ENCODE results near the gene AKR1B15.
"Not testable (repeated sequence)": the region's sequence is repeated elsewhere in the genome, so short reads cannot be mapped to it uniquely, and the experiment has no call there.

Gene AKR1B15

GRCh38 chr7:134562136-134562535 is 13.2 kb downstream of the AKR1B15 start:
- Mint-ChIP-seq H3K27me3 (peaks cover 7 to 34% of the 10 kb centered on the region in 2 donors), H3K4me3 (peak overlapping the region in 1 of 2 donors; percentile 0), H3K36me3 (peaks cover 2 to 5% of the 10 kb centered on the region in 2 donors), H3K9me3 (peaks cover 8 to 11% of the 10 kb centered on the region in 2 donors), H3K4me1 (peaks cover 3 to 5% of the 10 kb centered on the region in 2 donors), H3K27ac (no peak overlapping the region)
- ATAC-seq (replicated peaks), result peak in 1 of 2 donors; percentile 22
- DNase-seq, result no peak

GRCh38 chr7:134563398-134563749 is 14.5 kb downstream of the AKR1B15 start:
- ATAC-seq (replicated peaks); H3K4me1 Mint-ChIP-seq; DNase-seq; H3K4me3 Mint-ChIP-seq; H3K27ac Mint-ChIP-seq; H3K36me3 Mint-ChIP-seq: not testable (repeated sequence)
- Mint-ChIP-seq H3K9me3 (peaks cover 8 to 11% of the 10 kb centered on the region in 2 donors), H3K27me3 (peaks cover 7 to 28% of the 10 kb centered on the region in 2 donors)

- H3K27me3 Mint-ChIP-seq, result peaks cover 7 to 28% of the 10 kb centered on the region in 2 donors
- H3K9me3 Mint-ChIP-seq, result peaks cover 13 to 17% of the 10 kb centered on the region in 2 donors
- H3K36me3 Mint-ChIP-seq, result peaks cover 2 to 5% of the 10 kb centered on the region in 2 donors
- ATAC-seq (replicated peaks), result no peak
- no peak for DNase-seq
- peaks cover 3 to 5% of the 10 kb centered on the region in 2 donors for H3K4me1 Mint-ChIP-seq
- no peak overlapping the region for H3K4me3 Mint-ChIP-seq
- no peak overlapping the region for H3K27ac Mint-ChIP-seq
These were observed 16.8 kb downstream of the AKR1B15 start for GRCh38 chr7:134565643-134566136.

- no peak for ATAC-seq (replicated peaks)
- Mint-ChIP-seq H3K27me3 (peaks cover 7 to 28% of the 10 kb centered on the region in 2 donors), H3K27ac (no peak overlapping the region), H3K9me3 (peaks cover 13 to 17% of the 10 kb centered on the region in 2 donors), H3K36me3 (peaks cover 2 to 5% of the 10 kb centered on the region in 2 donors), H3K4me1 (no peaks in the 10 kb centered on the region), H3K4me3 (no peak overlapping the region)
- no peak for DNase-seq
These were observed 18.5 kb downstream of the AKR1B15 start for GRCh38 chr7:134567368-134567767.

- peaks cover 11 to 22% of the 10 kb centered on the region in 2 donors for H3K27me3 Mint-ChIP-seq
- not testable (repeated sequence) for H3K4me1 Mint-ChIP-seq; H3K27ac Mint-ChIP-seq; H3K36me3 Mint-ChIP-seq; DNase-seq; ATAC-seq (replicated peaks); H3K4me3 Mint-ChIP-seq; H3K9me3 Mint-ChIP-seq
These were observed 21.1 kb downstream of the AKR1B15 start for GRCh38 chr7:134569962-134570361.

GRCh38 chr7:134571101-134571500 is 22.2 kb downstream of the AKR1B15 start:
- no peaks in the 10 kb centered on the region for H3K36me3 Mint-ChIP-seq
- H3K4me3 Mint-ChIP-seq, result no peak overlapping the region
- peaks cover 7 to 11% of the 10 kb centered on the region in 2 donors for H3K27me3 Mint-ChIP-seq
- H3K4me1 Mint-ChIP-seq, result no peaks in the 10 kb centered on the region
- DNase-seq (no peak), ATAC-seq (replicated peaks) (no peak)
- H3K27ac Mint-ChIP-seq, result no peak overlapping the region
- H3K9me3 Mint-ChIP-seq, result peaks cover 5 to 6% of the 10 kb centered on the region in 2 donors

- H3K9me3 Mint-ChIP-seq, result peaks cover 5 to 6% of the 10 kb centered on the region in 2 donors
- H3K4me3 Mint-ChIP-seq, result no peak overlapping the region
- H3K4me1 Mint-ChIP-seq, result no peaks in the 10 kb centered on the region
- DNase-seq, result no peak
- peaks cover 7 to 8% of the 10 kb centered on the region in 2 donors for H3K27me3 Mint-ChIP-seq
- no peak overlapping the region for H3K27ac Mint-ChIP-seq
- H3K36me3 Mint-ChIP-seq, result no peaks in the 10 kb centered on the region
- ATAC-seq (replicated peaks), result no peak
These were observed 23.0 kb downstream of the AKR1B15 start for GRCh38 chr7:134571746-134572461.

- ATAC-seq (replicated peaks), result no peak
- peaks cover 5 to 6% of the 10 kb centered on the region in 2 donors for H3K9me3 Mint-ChIP-seq
These were observed 25.4 kb downstream of the AKR1B15 start for GRCh38 chr7:134574322-134574721.

GRCh38 chr7:134584290-134584689 is 35.4 kb downstream of the AKR1B15 start:
- Mint-ChIP-seq H3K27me3 (peaks cover 24 to 26% of the 10 kb centered on the region in 2 donors), H3K36me3 (no peaks in the 10 kb centered on the region), H3K9me3 (peaks cover 0 to 3% of the 10 kb centered on the region in 2 donors), H3K4me1 (no peaks in the 10 kb centered on the region), H3K27ac (no peak overlapping the region), H3K4me3 (no peak overlapping the region)
- DNase-seq, result no peak
- no peak for ATAC-seq (replicated peaks)

More at GRCh38 chr7:134574322-134574721, 25.4 kb downstream of the AKR1B15 start:
- no peak overlapping the region for H3K4me3 Mint-ChIP-seq
- H3K27me3 Mint-ChIP-seq, result peaks cover 14 to 17% of the 10 kb centered on the region in 2 donors
- no peak for DNase-seq
- no peaks in the 10 kb centered on the region for H3K4me1 Mint-ChIP-seq
- no peaks in the 10 kb centered on the region for H3K36me3 Mint-ChIP-seq
- H3K27ac Mint-ChIP-seq, result no peak overlapping the region

- H3K36me3 Mint-ChIP-seq, result no peaks in the 10 kb centered on the region
- no peaks in the 10 kb centered on the region for H3K4me1 Mint-ChIP-seq
- ATAC-seq (replicated peaks), result no peak
- no peak overlapping the region for H3K4me3 Mint-ChIP-seq
- peaks cover 23 to 24% of the 10 kb centered on the region in 2 donors for H3K27me3 Mint-ChIP-seq
- no peak for DNase-seq
- H3K27ac Mint-ChIP-seq, result no peak overlapping the region
- H3K9me3 Mint-ChIP-seq, result peaks cover 0 to 3% of the 10 kb centered on the region in 2 donors
These were observed 37.0 kb downstream of the AKR1B15 start for GRCh38 chr7:134585897-134586296.

DNA sequence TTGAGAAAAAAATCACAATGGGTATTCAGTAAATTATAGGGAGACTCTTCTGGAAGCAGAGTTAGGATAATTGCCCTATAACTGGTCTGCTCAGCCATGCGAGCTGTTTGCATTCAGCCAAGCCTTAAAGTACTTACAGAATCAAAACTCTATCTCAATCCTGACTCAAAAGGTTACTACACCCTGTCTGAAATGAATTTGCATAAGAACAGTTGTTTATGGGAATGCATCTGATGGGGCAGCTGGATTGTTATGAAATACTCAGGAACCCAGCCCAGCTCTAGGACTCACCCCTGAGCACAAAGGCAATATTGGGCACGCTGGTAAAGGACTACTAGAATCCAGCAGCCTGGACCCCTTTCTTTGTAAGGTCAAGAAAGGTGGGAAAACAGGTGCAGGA is 38.8 kb downstream of the AKR1B15 start:
- ATAC-seq (replicated peaks) (no peak), DNase-seq (no peak)
- H3K4me1 Mint-ChIP-seq, result no peaks in the 10 kb centered on the region
- H3K36me3 Mint-ChIP-seq, result no peaks in the 10 kb centered on the region
- H3K27me3 Mint-ChIP-seq, result peaks cover 14 to 24% of the 10 kb centered on the region in 2 donors
- H3K27ac Mint-ChIP-seq, result no peak overlapping the region
- no peak overlapping the region for H3K4me3 Mint-ChIP-seq
- H3K9me3 Mint-ChIP-seq, result peaks cover 5 to 13% of the 10 kb centered on the region in 2 donors

GRCh38 chr7:134589491-134589941 is 40.6 kb downstream of the AKR1B15 start:
- no peak for ATAC-seq (replicated peaks)
- Mint-ChIP-seq H3K4me3 (no peak overlapping the region), H3K27me3 (peaks cover 7 to 23% of the 10 kb centered on the region in 2 donors), H3K36me3 (no peaks in the 10 kb centered on the region), H3K27ac (no peak overlapping the region), H3K9me3 (peaks cover 5 to 18% of the 10 kb centered on the region in 2 donors), H3K4me1 (no peaks in the 10 kb centered on the region)
- DNase-seq, result no peak

- Mint-ChIP-seq H3K36me3 (peaks cover 0 to 2% of the 10 kb centered on the region in 2 donors), H3K4me3 (no peak overlapping the region), H3K27ac (no peak overlapping the region), H3K4me1 (no peaks in the 10 kb centered on the region), H3K27me3 (peaks cover 4 to 21% of the 10 kb centered on the region in 2 donors), H3K9me3 (peaks cover 6 to 20% of the 10 kb centered on the region in 2 donors)
- DNase-seq (no peak), ATAC-seq (replicated peaks) (no peak)
These were observed 44.9 kb downstream of the AKR1B15 start for GRCh38 chr7:134593530-134594392.

DNA sequence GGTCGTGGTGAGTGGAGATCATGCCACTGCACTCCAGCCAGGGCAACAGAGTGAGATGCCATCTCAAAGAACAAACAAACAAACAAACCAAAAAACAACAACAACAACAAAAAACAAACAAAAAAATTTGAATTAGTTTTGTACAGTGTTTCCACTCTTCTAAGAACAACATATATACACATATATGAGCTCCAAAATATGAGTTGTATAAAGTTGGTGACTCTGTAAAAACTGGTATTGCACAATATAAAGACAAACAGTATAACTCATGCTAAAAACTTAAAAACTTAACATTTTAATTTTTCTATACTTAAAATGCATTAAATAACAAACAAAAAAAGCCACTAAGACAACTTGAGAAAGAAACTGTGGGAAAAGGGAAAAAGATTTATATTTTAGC is 46.0 kb downstream of the AKR1B15 start:
- peaks cover 9 to 26% of the 10 kb centered on the region in 2 donors for H3K27me3 Mint-ChIP-seq
- peaks cover 11 to 24% of the 10 kb centered on the region in 2 donors for H3K9me3 Mint-ChIP-seq
- DNase-seq (no peak), ATAC-seq (replicated peaks) (no peak)
- H3K4me1 Mint-ChIP-seq, result no peaks in the 10 kb centered on the region
- H3K36me3 Mint-ChIP-seq, result peaks cover 0 to 3% of the 10 kb centered on the region in 2 donors
- no peak overlapping the region for H3K27ac Mint-ChIP-seq
- no peak overlapping the region for H3K4me3 Mint-ChIP-seq

Measured in stimulated activated naive B cell treated with anti-CD40 and anti-IgM and Interleukin-4, amounts not matched to agents 10 μg/mL and 1 μg/mL and 100 μg/mL, for 72 hours (primary cell).